ENCODE results near the gene CGB8.

GRCh38 chr19:49064029-49064629 is 15.2 kb upstream of the CGB8 start:
- no peak for TF ChIP-seq CTCF (conservative IDR thresholded peaks at IDR 0.05; ENCODE audit: low read depth in 2 of 2)
- TF ChIP-seq EZH2phosphoT487 (IDR thresholded peaks at IDR 0.05; ENCODE audit: unreplicated experiment) = no peak
- TF ChIP-seq CREB1 (CRISPR knock-in tag; IDR thresholded peaks at IDR 0.05; ENCODE audit: low read depth) = no peak
- TF ChIP-seq POLR2AphosphoS5 (IDR thresholded peaks at IDR 0.05; ENCODE audit: low read depth) = no peak
